ENCODE results near the gene IDE.
"Not testable (repeated sequence)": the region's sequence is repeated elsewhere in the genome, so short reads cannot be mapped to it uniquely, and the experiment has no call there.

Gene IDE

GRCh38 chr10:92492748-92493240 is 81.1 kb downstream of the IDE start:
- DNase-seq (ENCODE audit: low read depth in 1 of 2, low spot score in 1 of 2): no peak

GRCh38 chr10:92490387-92490786 is 83.5 kb downstream of the IDE start:
- no peak for DNase-seq (ENCODE audit: low read depth in 1 of 2, low spot score in 1 of 2)

- no peak for DNase-seq (ENCODE audit: low read depth in 1 of 2, low spot score in 1 of 2)
These were observed 87.3 kb downstream of the IDE start for GRCh38 chr10:92486637-92487036.

- DNase-seq (ENCODE audit: low read depth in 1 of 2, low spot score in 1 of 2): no peak
These were observed 90.4 kb downstream of the IDE start for GRCh38 chr10:92483539-92483938.

- no peak for DNase-seq (ENCODE audit: low read depth in 1 of 2, low spot score in 1 of 2)
These were observed 93.5 kb downstream of the IDE start for GRCh38 chr10:92480413-92480812.

GRCh38 chr10:92479547-92479946 is 94.3 kb downstream of the IDE start:
- no peak for DNase-seq (ENCODE audit: low read depth in 1 of 2, low spot score in 1 of 2)

- no peak for DNase-seq (ENCODE audit: low read depth in 1 of 2, low spot score in 1 of 2)
These were observed 95.4 kb downstream of the IDE start for GRCh38 chr10:92478536-92478935.

- DNase-seq (ENCODE audit: low read depth in 1 of 2, low spot score in 1 of 2): no peak
These were observed 98.5 kb downstream of the IDE start for GRCh38 chr10:92475357-92475868.

GRCh38 chr10:92470026-92470425 is 103.9 kb downstream of the IDE start:
- DNase-seq (ENCODE audit: low read depth in 1 of 2, low spot score in 1 of 2): no peak

- DNase-seq (ENCODE audit: low read depth in 1 of 2, low spot score in 1 of 2): no peak
These were observed 109.5 kb downstream of the IDE start for GRCh38 chr10:92464364-92464763.

GRCh38 chr10:92463582-92463981 is 110.3 kb downstream of the IDE start:
- DNase-seq (ENCODE audit: low read depth in 1 of 2, low spot score in 1 of 2): no peak

GRCh38 chr10:92454955-92455354 is 118.9 kb downstream of the IDE start:
- DNase-seq (ENCODE audit: low read depth in 1 of 2, low spot score in 1 of 2): not testable (repeated sequence)

- no peak for DNase-seq (ENCODE audit: low read depth in 1 of 2, low spot score in 1 of 2)
These were observed 121.6 kb downstream of the IDE start for GRCh38 chr10:92452313-92452712.

GRCh38 chr10:92451431-92451830 is 122.5 kb downstream of the IDE start:
- no peak for DNase-seq (ENCODE audit: low read depth in 1 of 2, low spot score in 1 of 2)

- DNase-seq (ENCODE audit: low read depth in 1 of 2, low spot score in 1 of 2): no peak
These were observed 123.0 kb downstream of the IDE start for GRCh38 chr10:92450896-92451295.

GRCh38 chr10:92440578-92440977 is 133.3 kb downstream of the IDE start:
- DNase-seq (ENCODE audit: low read depth in 1 of 2, low spot score in 1 of 2): no peak

GRCh38 chr10:92438220-92438619 is 135.7 kb downstream of the IDE start:
- DNase-seq (ENCODE audit: low read depth in 1 of 2, low spot score in 1 of 2): no peak

GRCh38 chr10:92436611-92437010 is 137.3 kb downstream of the IDE start:
- DNase-seq (ENCODE audit: low read depth in 1 of 2, low spot score in 1 of 2): no peak

GRCh38 chr10:92436065-92436464 is 137.8 kb downstream of the IDE start:
- DNase-seq (ENCODE audit: low read depth in 1 of 2, low spot score in 1 of 2): not testable (repeated sequence)

- no peak for DNase-seq (ENCODE audit: low read depth in 1 of 2, low spot score in 1 of 2)
These were observed 139.5 kb downstream of the IDE start for GRCh38 chr10:92434385-92434784.

- DNase-seq (ENCODE audit: low read depth in 1 of 2, low spot score in 1 of 2): no peak
These were observed 141.3 kb downstream of the IDE start for GRCh38 chr10:92432596-92432995.

GRCh38 chr10:92430103-92430502 is 143.8 kb downstream of the IDE start:
- no peak for DNase-seq (ENCODE audit: low read depth in 1 of 2, low spot score in 1 of 2)

- no peak for DNase-seq (ENCODE audit: low read depth in 1 of 2, low spot score in 1 of 2)
These were observed 152.3 kb downstream of the IDE start for GRCh38 chr10:92421550-92421949.
